HG03442 (cell line): ENCODE results near the gene CCL8.
"Not testable (repeated sequence)": the region's sequence is repeated elsewhere in the genome, so short reads cannot be mapped to it uniquely, and the experiment has no call there.

Source experiments
- ATAC-seq: cut with Tn5 transposase; IDR thresholded peaks from one replicate; pipeline ENCODE4 v1.9.1; 2021; ENCODE audit warnings: mild to moderate bottlenecking, moderate library complexity; ENCODE audit not compliant: unreplicated experiment

The CCL8 gene

DNA sequence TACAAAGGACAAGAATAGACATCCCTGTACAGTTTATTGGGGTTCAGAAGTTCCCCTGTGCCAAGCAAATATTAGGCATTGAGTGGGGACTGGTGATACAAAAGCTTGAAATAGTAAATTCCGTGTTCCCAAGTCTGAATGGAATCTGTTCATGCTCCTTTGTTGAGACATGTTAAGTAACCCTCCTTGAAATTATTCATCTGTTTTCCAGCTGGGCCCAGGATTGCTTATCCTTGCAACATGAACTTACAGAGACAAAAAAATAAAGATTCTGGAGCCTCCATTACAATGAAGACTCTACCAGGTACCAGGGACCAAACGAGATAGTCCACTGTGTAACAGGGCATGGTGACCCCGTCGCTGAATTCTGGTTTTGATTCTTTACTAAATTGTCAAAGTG lies 6.1 kb upstream of the CCL8 start:
- no peak for ATAC-seq

DNA sequence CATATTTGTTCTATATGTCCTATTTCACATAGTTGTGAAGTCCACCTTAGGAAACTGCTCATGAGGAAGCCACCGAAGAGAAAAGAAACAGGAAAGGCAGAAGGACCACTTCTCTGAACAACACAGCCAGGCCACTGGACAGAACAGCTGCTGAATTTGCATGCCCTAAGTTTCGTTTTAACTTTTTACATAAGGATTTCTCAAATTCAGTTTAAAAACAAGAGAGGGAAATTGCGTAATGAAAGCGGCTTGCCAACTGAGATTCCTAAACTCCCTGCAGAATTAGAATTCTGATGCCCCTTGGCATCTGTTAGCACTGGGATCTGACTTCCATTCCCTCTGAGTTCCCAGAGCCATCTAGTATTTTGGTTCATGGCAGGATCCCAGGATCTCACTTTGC lies 5.0 kb upstream of the CCL8 start:
- no peak for ATAC-seq

DNA sequence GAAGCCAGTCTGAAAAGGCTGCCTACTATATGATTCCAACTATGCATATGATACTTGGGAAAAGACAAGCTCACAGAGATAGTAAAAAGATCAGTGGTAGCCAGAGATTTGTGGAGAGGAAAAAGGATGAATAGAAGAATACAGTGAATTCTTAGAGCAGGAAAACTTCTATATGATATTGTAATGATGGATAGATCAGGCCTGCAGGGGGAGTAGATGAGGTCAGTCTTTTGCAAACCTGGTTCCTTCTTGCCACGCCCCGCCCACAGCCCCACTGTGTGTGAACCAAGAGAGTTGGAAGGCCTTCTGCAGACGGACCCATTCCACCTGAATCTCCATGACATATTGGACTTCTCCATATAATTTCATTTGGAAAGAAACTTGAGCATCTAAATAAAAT lies 761 bp upstream of the CCL8 start:
- ATAC-seq = no peak

DNA sequence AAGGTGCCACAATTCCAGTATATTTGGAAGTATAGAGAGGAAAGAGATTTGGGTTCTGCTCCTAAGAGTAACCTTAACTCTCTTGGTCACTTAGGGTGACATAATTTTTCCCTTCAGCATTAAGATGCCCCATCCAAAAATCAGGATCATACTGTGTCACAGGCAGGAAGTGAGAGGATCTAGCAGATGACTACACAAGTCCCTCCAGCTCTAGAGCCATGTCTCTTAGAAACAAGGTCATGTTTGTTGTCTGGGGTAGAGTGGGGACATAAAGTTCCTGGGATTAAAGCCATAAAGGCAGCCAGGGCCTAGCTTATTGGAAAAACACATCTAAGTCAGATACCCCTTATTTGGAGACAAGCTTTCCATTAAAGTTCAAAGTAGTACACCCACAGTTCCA lies 2.7 kb downstream of the CCL8 start:
- no peak for ATAC-seq

DNA sequence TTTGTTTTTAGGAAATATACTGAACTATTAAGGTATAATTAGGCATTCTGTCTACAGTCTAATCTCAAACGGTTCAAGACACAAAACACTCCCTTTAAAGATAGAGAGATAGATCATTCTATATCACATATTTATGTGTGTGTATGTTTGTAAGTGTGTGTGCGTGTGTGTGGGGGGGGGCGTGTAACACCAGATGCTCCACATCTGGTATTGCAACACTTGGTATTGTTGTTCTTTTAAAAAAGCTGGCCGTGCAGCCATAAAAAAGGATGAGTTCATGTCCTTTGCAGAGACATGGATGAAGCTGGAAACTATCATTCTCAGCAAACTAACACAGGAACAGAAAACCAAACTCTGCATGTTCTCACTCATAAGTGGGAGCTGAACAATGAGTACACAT lies 8.3 kb downstream of the CCL8 start:
- not testable (repeated sequence) for ATAC-seq

DNA sequence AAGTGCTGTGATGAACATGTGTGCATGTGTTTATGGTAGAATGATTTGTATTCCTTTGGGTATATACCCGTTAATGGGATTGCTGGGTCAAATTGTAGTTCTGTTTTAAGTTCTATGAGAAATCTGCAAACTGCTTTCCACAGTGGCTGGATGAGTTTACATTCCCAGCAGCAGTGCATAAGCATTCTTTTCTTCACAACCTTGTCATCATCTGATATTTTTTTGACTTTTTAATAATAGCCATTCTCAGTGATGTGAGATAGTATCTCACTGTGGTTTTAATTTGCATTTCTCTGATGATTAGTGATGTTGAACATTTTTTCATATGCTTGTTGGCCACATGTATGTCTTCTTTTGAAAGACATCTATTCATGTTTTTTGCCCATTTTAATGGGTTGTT lies 18.5 kb downstream of the CCL8 start:
- ATAC-seq = no peak

DNA sequence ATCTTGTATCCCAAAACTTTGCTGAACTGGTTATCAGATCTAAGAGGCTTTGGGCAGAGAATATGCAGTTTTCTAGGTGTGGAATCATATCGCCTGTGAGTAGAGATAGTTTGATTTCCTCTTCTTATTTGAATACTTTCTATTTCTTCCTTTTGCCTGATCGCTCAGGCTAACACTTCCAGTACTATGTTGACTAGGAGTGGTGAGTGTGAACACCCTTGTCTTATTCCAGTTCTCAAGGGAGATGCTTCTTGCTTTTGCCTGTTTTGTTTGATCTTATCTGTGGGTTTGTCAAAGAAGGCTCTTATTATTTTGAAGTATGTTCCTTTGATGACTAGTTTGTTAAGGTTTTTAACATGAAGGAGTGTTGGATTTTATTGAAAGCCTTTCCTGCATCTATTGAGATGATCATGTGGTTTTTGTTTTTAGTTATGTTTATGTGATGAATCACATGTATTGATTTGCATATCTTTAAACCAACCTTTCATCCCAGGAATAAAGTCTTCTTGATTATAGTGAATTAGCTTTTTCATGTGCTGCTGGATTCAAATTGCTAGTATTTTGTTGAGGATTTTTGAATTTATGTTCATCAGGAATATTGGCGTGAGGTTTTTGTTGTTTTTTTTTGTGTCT lies 20.0 kb downstream of the CCL8 start:
- no peak for ATAC-seq

DNA sequence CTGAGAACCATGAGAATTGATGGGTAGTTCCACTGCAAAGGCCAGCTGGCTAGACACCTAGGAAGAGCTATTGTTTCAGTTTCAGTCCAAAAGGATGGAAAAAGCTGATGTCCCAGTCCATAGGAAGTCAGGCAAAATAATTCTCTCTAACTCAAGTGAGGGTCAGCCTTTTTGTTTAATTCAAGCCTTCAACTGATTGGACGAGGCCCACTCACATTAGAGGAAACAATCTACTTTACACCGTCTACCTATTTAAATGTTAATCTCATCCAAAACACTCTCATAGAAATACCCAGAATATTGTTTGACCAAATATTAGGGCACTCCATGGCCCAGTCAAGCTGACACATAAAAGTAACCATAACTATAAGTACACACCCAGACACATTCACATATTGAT lies 22.7 kb downstream of the CCL8 start:
- ATAC-seq = no peak

DNA sequence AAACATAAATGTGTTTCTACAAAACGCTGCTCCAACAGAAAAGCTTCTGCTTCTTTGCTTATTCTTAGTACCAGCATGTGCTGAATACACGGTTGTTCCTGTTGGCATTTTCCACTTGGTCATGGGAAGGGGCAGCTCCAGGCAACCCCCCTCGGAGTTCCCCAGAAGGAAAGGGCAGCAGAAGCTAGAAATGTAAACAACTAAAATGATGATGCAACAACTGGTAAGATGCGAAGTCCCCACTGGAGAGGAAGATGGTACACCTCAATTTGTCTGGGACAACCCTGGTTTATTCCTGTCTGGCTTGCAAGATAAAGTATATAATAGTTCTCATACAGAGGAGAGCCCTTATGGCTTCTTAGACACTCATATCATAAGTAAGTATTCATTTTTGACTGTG lies 27.8 kb downstream of the CCL8 start:
- no peak for ATAC-seq

DNA sequence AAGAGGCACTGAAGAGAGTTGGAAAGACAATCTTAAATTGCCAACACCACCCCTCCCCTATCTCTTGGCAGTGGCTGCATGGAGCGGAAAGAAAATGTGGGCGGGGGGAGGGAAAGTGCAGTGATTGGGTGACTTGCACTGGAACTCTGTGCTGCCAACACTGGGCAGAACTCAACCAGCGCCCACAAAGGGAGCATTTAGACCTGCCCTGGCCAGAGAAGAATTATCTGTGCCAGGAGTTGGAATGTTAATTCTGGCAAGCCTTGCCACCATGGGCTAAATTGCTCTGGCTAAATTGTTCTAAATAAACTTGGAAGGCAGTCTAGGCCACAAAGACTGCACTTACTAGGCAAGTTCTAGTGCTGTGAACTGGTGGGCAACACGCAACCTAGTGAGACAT lies 30.5 kb downstream of the CCL8 start:
- no peak for ATAC-seq

DNA sequence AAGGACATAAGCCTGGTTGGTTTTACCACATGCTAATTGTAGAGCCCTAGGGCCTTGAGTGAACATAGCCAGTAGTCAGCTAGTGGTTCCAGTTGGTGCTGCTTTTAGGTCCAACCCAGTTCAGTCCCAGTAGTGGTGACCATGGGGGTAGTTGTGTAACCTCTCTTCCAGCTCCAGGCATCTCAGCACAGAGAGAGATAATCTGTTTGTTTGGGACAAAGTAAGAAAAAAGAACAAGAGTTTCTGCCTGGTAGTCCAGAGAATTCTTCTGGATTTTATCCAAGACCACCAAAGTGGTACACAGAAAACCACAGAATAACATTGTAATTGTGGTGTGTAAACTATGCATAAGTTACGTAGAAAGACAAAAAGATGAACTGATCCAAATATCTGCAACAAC lies 31.9 kb downstream of the CCL8 start:
- ATAC-seq = no peak

DNA sequence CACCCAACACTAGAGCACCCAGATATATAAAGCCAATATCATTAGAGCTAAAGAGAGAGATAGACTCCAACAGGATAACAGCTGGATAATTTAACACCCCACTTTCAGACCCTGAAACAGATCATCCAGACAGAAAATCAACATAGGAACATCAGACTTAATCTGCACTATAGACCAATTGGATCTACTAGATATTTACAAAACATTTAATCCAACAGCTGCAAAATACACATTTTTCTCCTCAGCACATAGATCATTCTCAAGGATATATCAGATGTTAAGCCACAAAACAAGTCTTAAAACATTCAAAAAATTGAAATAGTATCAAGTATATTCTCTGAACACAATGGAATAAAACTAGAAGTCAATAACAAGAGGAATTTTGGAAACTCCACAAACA lies 33.0 kb downstream of the CCL8 start:
- no peak for ATAC-seq

DNA sequence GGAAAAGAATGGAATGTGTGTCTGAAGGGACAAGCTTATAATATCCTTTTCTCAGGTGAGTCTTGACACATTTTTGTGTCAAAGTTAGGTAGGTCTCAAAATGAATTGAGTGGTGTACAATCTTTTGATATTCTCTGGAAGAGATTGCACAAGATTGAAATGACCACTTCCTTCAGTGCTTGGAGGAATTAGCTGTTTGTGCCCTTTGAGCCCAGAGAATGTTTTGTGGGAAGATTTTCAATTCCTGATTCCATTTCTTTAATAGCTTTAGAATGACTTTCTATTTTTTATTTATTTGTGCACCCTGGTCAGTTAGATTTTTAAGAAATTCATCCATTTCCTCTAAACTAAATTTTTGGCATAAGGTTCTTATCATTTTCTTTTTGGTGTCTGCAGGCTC lies 35.4 kb downstream of the CCL8 start:
- ATAC-seq = no peak

DNA sequence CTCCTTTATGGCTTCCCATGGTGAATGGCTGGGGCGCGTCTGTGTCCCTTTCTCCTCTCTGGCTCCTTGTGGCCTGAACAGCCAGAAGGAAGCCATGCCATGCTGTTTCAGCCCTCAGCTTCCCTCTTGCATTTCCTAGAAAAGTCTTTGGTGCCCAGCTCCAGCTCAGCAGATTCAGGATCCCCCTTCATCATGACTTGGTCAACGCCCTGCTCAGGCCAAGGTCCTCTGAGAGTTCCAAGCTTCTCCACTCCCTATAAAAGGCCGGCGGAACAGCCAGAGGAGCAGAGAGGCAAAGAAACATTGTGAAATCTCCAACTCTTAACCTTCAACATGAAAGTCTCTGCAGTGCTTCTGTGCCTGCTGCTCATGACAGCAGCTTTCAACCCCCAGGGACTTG lies 37.0 kb downstream of the CCL8 start, which contains the start of gene CCL13:
Gene CCL13, plus strand, starts transcription at position 287 of the 400 bp plus-strand sequence. Its CDS starts 47 bp downstream, at position 334.
- ATAC-seq = no peak

DNA sequence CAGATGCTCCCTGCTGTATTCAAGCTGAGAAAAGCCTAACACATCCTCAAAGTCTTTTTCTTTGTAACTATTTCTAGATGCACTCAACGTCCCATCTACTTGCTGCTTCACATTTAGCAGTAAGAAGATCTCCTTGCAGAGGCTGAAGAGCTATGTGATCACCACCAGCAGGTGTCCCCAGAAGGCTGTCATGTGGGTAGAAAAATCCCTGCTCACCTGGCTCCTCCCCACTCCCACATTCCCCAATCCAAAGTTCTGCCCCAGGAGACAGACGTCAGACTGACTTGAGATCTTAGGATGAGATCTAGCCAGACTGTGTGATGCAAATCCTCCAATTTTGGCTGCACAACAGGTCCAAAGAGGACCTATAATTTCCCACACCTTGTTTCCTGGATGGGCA lies 38.2 kb downstream of the CCL8 start:
- ATAC-seq = no peak

DNA sequence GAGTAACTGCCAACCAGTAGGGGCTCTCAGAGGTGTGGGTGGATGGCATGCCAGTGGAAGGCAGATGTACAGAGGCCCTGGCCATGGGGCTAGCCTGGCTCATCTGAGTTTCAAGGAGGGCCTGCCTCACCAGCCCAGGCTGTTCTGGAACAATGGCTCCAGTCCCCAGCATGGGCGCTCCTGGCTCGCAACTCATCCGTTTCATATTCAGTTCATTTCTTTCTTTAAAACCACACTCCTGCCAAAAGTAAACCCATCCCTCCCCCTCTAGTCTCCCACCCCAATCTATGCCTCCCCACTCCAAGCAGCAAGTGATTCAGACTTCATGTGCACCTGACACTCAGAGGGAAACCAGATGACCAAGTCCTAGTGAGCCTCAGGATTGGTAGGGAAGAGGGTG lies 39.4 kb downstream of the CCL8 start:
- ATAC-seq = no peak

DNA sequence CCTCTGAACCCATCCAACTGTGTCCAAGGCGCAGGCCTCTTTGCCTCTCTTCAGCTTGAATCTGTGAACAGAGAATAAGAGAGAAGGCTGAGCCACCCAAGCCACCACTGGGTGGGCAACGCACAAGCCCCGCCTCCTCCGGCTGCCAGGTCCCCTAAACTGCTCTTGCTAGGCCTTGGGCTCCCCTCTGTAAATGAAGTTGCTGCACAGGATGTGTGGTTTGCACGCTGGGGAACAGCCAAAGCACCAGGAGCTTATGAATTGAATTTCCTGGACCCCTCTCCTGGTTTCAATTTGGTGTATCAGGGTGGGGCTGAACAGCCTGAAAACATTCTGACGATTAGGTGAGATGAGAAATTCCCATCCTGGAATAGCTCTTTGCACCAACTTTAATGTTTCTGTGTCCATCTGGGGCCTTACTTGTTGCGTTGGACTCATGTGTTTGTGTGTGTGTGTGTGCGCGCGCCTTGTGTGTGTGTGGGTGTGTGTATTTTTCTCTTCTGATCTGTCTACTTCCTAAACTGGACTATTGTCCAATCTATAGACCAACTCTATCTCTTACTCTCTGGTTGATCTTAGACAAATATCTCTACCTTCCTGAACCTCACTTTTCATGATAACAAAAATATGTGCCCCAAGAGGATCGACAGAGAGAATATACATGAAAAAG lies 41.5 kb downstream of the CCL8 start:
- ATAC-seq = no peak

DNA sequence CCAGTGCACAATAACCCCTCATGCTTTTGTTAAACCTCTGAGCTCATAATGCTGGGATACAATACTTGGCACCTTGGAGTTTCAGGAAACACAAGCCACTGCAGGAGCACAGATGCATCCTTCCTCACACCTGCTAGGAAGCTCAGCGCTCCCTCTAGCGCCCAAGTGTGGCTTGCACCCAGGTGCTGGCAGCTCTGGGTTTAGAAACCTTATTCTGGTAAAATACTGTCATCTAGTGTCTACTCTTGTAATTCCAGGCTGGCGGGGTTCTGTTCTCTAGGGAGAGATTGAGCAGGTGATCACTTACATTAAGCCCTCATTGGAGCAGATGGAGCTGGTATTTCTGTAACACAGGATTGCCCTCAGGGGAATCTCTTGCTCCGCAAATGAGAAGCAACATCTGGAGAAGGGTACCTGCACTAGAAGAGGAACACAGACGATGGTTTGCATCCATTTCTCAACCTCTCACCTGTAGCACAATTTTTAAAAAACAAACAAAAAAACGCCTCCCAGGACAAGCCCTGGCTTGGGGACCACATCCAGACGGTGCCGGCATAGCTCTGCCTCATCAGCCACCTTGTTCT lies 42.3 kb downstream of the CCL8 start:
- ATAC-seq = no peak

DNA sequence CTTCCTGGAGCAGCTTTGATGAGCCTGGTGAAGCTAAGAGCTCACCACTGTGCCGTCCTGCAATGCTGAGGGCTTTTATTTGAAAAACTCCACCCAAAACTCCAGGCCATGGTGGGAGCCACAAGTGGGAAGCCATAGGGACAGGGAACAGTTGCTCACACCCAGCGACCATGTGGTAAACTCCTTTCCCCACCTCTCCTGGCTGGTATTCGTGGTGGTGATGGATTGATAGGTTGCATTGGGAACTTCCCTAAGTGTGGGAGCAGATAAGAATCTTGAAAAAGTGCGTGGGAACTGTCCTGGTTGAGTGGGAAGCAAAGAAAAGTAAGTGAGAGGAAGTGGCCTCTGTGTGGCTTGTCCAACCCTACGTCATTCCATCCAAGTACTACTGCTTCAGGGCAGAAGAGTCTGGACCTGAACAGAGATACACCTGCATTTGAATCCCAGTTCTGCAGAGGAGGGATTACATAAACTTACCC lies 44.0 kb downstream of the CCL8 start, which contains the start of gene CCL1:
Gene CCL1, minus strand, starts transcription at position 51 of the 479 bp plus-strand sequence. CDS start 72 bp downstream, outside the sequence.
- no peak for ATAC-seq

DNA sequence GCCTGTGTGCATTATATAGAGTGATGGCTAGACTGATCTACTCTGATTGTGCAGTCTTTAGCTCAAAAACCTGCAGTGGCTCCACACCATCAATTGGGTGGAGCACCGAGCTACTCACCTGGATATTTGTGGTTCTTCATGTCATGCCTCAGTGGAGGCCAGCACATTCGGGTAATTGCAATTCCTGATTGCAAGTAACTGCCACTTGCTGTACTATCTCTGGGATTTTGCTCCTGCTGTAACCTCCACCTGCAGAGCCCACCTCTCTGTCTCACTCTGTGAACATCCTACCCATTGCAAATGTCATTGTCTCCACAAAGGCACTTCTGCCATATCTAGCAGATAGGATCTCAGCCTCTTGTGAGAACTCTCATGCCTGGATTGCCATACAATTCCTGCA lies 45.5 kb downstream of the CCL8 start:
- ATAC-seq = no peak

DNA sequence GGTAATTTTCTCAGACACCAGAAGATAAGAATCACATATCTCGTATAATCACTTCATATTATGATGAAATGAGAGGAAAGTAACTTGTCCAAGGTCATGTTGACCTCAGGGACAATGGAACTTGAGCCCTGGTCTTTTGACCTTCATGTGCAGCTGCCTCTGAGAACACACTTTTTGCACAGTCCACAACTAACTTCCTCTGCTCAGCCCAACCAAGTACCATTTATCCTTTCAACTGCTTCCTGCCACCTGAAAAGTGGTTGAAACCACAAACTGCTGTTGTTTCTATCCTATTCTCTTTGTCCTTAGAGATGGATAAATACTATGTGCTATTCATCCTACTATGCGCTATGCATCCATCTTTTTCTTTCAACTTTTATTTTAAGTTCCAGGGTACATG lies 46.1 kb downstream of the CCL8 start:
- no peak for ATAC-seq

DNA sequence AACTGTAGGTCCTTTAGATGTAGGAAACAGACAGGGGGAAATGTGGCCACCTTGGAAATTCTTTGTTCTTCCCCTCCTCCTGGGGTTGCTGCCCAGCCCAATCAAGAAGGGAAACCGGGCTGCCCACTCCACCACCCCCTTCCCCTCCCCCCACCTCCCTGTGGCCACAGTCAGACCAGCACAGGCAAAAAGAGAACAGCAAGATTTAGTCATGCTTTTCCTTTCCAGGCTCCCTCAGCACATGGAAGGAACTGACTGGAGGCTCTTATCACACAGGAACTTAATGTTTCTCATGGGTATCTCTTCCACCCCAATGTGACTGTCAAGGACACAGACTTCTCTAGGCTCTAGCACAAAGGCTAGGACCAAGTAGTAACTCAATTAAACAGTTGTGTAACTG lies 46.8 kb downstream of the CCL8 start:
- no peak for ATAC-seq
